ENCODE results near the gene SLC24A1.

- no peak for TF ChIP-seq CTCF (conservative IDR thresholded peaks at IDR 0.05 in 1 of 2, IDR thresholded peaks at IDR 0.05 in 1 of 2; ENCODE audit: extremely low read depth in 1 of 2, insufficient read depth in 1 of 2, low read depth in 1 of 2, low read length in 2 of 2)
- no peak for TF ChIP-seq EZH2 (IDR thresholded peaks at IDR 0.05; ENCODE audit: borderline replicate concordance, low read length)
Observed at GRCh38 chr15:65646486-65646885, 24.7 kb downstream of the SLC24A1 start.
